GM12875 (cell line): ENCODE data around the gene HSPG2.
"Not testable (repeated sequence)": the region's sequence is repeated elsewhere in the genome, so short reads cannot be mapped to it uniquely, and the experiment has no call there.

Experiments used
- H3K4me3 ChIP-seq: one replicate; pipeline ENCODE4 v1.5.1; 2011; ENCODE audit warnings: low read depth, low read length, control low read depth
- CTCF ChIP-seq: IDR thresholded peaks from 2 replicates; pipeline ENCODE4 v1.5.1; 2011; ENCODE audit warnings: low read depth, mild to moderate bottlenecking, control low read depth, inconsistent platforms, low read length, moderate library complexity, borderline replicate concordance; ENCODE audit not compliant: insufficient read depth

The HSPG2 gene

GRCh38 chr1:21910558-21911204, 26.4 kb downstream of the HSPG2 start:
- no peak for TF ChIP-seq CTCF

GRCh38 chr1:21909787-21910503, 27.2 kb downstream of the HSPG2 start:
- no peak overlapping the region for H3K4me3 ChIP-seq

More at GRCh38 chr1:21910558-21911204, 26.4 kb downstream of the HSPG2 start:
- no peak overlapping the region for H3K4me3 ChIP-seq

GRCh38 chr1:21909286-21909759, 27.8 kb downstream of the HSPG2 start:
- no peak overlapping the region for H3K4me3 ChIP-seq
- TF ChIP-seq CTCF = no peak

More at GRCh38 chr1:21909787-21910503, 27.2 kb downstream of the HSPG2 start:
- no peak for TF ChIP-seq CTCF

GRCh38 chr1:21907737-21908534, 29.2 kb downstream of the HSPG2 start:
- H3K4me3 ChIP-seq = not testable (repeated sequence)

GRCh38 chr1:21907079-21907418, 30.1 kb downstream of the HSPG2 start:
- TF ChIP-seq CTCF = no peak
- no peak overlapping the region for H3K4me3 ChIP-seq

- no peak for TF ChIP-seq CTCF
These were observed 30.7 kb downstream of the HSPG2 start for GRCh38 chr1:21906173-21907078.

More at GRCh38 chr1:21906173-21907078, 30.7 kb downstream of the HSPG2 start:
- H3K4me3 ChIP-seq = no peak overlapping the region
